CD4-positive, alpha-beta memory T cell (primary cell): ENCODE data around the gene MLH3. TPM values are rescaled to one million over a fixed set of nuclear protein-coding genes. Genes with fewer than 3 reads are reported as not detected.

Source experiments
- CTCF ChIA-PET: fragments of 350-600 bp; sonication (Branson Sonifier 250); formaldehyde crosslinking; loops from one replicate; lab custom pipeline; 2021; ENCODE audit warnings: inconsistent platforms; ENCODE audit not compliant: partially characterized antibody; lab: Charles Lee
- POLR2A ChIA-PET: fragments of 350-600 bp; sonication (Branson Sonifier 250); formaldehyde crosslinking; loops from one replicate; lab custom pipeline; 2021; ENCODE audit not compliant: partially characterized antibody; lab: Charles Lee
- DNase-seq, 5 donors: peaks; one replicate each; pipeline versions ENCODE4 v3.0.0 to v3.0.0-alpha.2; 2020 to 2022; ENCODE audit warnings: mixed read lengths in 1 of 5
- H3K27ac ChIP-seq: one replicate; pipeline ENCODE4 v1.7.0; 2013; ENCODE audit warnings: low read depth, low read length
- H3K27me3 ChIP-seq: 2 replicates; pipeline ENCODE4 v1.7.0; 2013; ENCODE audit warnings: mild to moderate bottlenecking, low read length, moderate library complexity; ENCODE audit not compliant: insufficient read depth
- H3K36me3 ChIP-seq: 2 replicates; pipeline ENCODE4 v1.7.0; 2013; ENCODE audit warnings: mild to moderate bottlenecking, low read length, moderate library complexity; ENCODE audit not compliant: insufficient read depth
- H3K4me1 ChIP-seq: 2 replicates; pipeline ENCODE4 v1.7.0; 2013; ENCODE audit warnings: mild to moderate bottlenecking, low read length, moderate library complexity; ENCODE audit not compliant: insufficient read depth
- H3K4me3 ChIP-seq, 2 donors: one replicate each; pipeline ENCODE4 v1.7.0; 2013; ENCODE audit warnings: low read length in 2 of 2, mild to moderate bottlenecking in 1 of 2
- H3K9me3 ChIP-seq, 2 donors: one replicate each; pipeline ENCODE4 v1.7.0; 2013; ENCODE audit warnings: low read length in 2 of 2, control low read depth in 1 of 2; ENCODE audit not compliant: control insufficient read depth in 1 of 2
- H3K27ac Mint-ChIP-seq, 7 donors: one replicate each; pipeline ENCODE4 v1.8.0; 2020 to 2021; ENCODE audit warnings: mixed read lengths in 7 of 7, mild to moderate bottlenecking in 6 of 7, inconsistent platforms in 3 of 7, moderate library complexity in 3 of 7
- H3K27me3 Mint-ChIP-seq, 2 donors: one replicate each; pipeline ENCODE4 v1.8.0; 2020 to 2021; ENCODE audit warnings: mixed read lengths in 2 of 2
- H3K36me3 Mint-ChIP-seq, 2 donors: one replicate each; pipeline ENCODE4 v1.8.0; 2020 to 2021; ENCODE audit warnings: mixed read lengths in 2 of 2, inconsistent platforms in 1 of 2, mild to moderate bottlenecking in 1 of 2
- H3K4me1 Mint-ChIP-seq, 4 donors: one replicate each; pipeline ENCODE4 v1.8.0; 2020 to 2021; ENCODE audit warnings: mixed read lengths in 4 of 4, mild to moderate bottlenecking in 1 of 4
- H3K4me3 Mint-ChIP-seq, 8 donors: one replicate each; pipeline ENCODE4 v1.8.0; 2020 to 2021; ENCODE audit warnings: mixed read lengths in 8 of 8, mild to moderate bottlenecking in 7 of 8, moderate library complexity in 6 of 8, inconsistent platforms in 3 of 8
- H3K9me3 Mint-ChIP-seq, 8 donors: one replicate each; pipeline ENCODE4 v1.8.0; 2020 to 2021; ENCODE audit warnings: mixed read lengths in 8 of 8, mild to moderate bottlenecking in 5 of 8, inconsistent platforms in 3 of 8, moderate library complexity in 1 of 8
- intact Hi-C: fragments of 100-400 bp; cut with micrococcal nuclease; formaldehyde crosslinking; loops from one replicate; pipeline ENCODE4 v1.15.1; 2023
- polyA plus RNA-seq, 2 donors: library from polyadenylated mRNA; unstranded; fragments of 300-500 nt; fragmentation: Illumina TruSeq; gene quantifications; one replicate each; pipeline ENCODE4 v1.2.3, GENCODE V29; 2021
- total RNA-seq, 2 experiments: library from RNA; stranded (reverse); gene quantifications; one replicate each; pipeline ENCODE4 v1.2.3, GENCODE V29; 2021

MLH3 gene
- total and polyA plus RNA-seq, 4 experiments from 2014 or later = 3.9 to 26.8 (median 18.8) TPM

GRCh38 chr14:74968811-74969210 is 82.5 kb downstream of the MLH3 start:
- intact Hi-C loops = no loop called here
- Mint-ChIP-seq H3K4me1 (peaks cover 0 to 3% (median under 1%) of the 10 kb centered on the region in 4 donors), H3K36me3 (no peaks in the 10 kb centered on the region), H3K27me3 (peaks cover 0 to 6% of the 10 kb centered on the region in 2 donors), H3K27ac (no peak overlapping the region), H3K4me3 (no peak overlapping the region), H3K9me3 (no peaks in the 10 kb centered on the region)
- Histone ChIP-seq H3K9me3 (no peaks in the 10 kb centered on the region), H3K36me3 (no peaks in the 10 kb centered on the region), H3K4me1 (no peaks in the 10 kb centered on the region), H3K27ac (no peak overlapping the region), H3K4me3 (no peak overlapping the region), H3K27me3 (no peaks in the 10 kb centered on the region)
- ChIA-PET POLR2A (no interaction called here), CTCF (interaction anchor here (1.0 to 1.2 kb wide), 2 partner anchors 120 to 122 kb away, joined by 3 to 4 read pairs; no protein-coding TSS in a partner anchor)
- DNase-seq = no peak

DNA sequence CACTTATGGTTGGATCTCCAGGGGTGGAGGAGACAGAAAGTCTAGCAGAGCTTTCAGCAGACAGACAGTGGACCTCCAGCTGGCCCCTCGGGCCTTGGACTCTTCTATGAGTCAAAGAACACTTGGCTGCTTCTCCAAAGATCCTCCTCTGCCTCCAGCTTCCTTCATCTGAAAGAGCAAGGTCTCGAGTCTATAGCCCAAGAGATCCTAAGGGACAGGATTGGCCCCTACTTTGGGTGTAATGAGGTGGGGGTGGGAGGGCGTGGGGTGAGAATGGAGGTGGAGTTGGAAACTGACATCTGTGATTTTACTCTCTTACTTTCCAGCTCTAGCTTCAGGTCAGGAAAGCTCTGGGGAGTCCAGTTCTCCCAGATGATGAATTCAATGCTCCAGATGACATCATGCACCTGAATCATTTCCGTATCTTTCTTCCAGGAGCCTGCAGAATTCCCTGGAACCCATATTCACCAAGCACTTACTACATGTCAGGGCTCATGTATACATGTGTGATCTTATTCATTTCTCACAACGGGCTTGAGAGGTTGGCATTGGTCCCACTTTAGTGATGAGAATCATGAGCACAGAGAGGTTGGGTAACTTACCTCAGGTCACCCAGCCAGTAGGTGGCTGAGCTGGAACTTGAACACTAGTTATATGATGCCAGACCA is 85.6 kb downstream of the MLH3 start:
- Histone ChIP-seq H3K4me1 (no peaks in the 10 kb centered on the region), H3K27ac (no peak overlapping the region), H3K4me3 (no peak overlapping the region), H3K27me3 (no peaks in the 10 kb centered on the region), H3K9me3 (no peaks in the 10 kb centered on the region), H3K36me3 (no peaks in the 10 kb centered on the region)
- Mint-ChIP-seq H3K4me1 (no peaks in the 10 kb centered on the region), H3K9me3 (no peaks in the 10 kb centered on the region), H3K27me3 (peaks cover 0 to 7% of the 10 kb centered on the region in 2 donors), H3K27ac (peak overlapping the region in 1 of 7 donors; percentile 69), H3K36me3 (no peaks in the 10 kb centered on the region), H3K4me3 (peak overlapping the region in 1 of 8 donors; percentile 26)
- CTCF ChIA-PET = no interaction called here
- intact Hi-C loops = no loop called here
- DNase-seq = no peak
- POLR2A ChIA-PET = no interaction called here

DNA sequence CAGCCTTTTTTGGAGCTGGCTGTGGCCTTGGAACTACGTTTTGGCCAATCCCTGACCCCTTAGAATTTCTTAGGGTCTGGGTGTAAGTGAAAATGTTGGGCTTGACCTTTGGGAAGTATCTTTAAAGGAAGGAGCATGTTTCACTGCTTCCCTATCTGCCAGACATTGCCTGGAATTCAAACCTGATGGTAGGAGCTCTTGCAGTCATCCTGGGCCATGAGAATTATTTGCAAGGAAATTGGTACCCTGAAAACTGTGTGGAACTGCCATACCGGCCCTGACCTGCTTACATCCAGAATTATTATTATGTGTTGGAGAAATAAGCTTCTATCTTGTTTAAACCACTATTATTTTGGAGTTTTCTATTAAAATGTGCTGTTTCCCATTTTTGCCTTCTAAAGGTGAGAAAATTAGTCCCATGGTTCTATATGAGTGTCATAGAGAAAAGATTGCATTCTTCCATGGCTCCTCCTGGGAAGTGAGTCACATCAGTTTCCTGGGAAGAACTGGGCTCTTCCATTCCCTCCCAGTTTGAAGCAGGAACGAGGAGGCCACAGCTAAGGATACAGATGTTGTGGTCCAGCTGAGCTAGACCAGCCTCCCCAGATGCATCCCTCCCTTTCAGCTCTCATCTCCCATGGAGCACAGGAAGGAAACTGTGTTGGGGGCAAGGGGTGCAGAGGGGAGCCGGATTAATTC is 86.3 kb downstream of the MLH3 start:
- H3K27me3 Mint-ChIP-seq = peaks cover 0 to 7% of the 10 kb centered on the region in 2 donors
- no peaks in the 10 kb centered on the region for H3K36me3 ChIP-seq
- H3K4me3 Mint-ChIP-seq = no peak overlapping the region
- H3K36me3 Mint-ChIP-seq = no peaks in the 10 kb centered on the region
- no peaks in the 10 kb centered on the region for H3K4me1 Mint-ChIP-seq
- no peak overlapping the region for H3K27ac Mint-ChIP-seq
- POLR2A ChIA-PET = interaction anchor here (1.1 kb wide), 1 partner anchor 59 kb away, joined by 3 read pairs; no protein-coding TSS in a partner anchor
- H3K9me3 ChIP-seq = no peaks in the 10 kb centered on the region
- CTCF ChIA-PET = no interaction called here
- no peak overlapping the region for H3K4me3 ChIP-seq
- no peaks in the 10 kb centered on the region for H3K27me3 ChIP-seq
- no peaks in the 10 kb centered on the region for H3K9me3 Mint-ChIP-seq
- no peak overlapping the region for H3K27ac ChIP-seq
- no peaks in the 10 kb centered on the region for H3K4me1 ChIP-seq
- intact Hi-C loops = no loop called here
- no peak for DNase-seq

Other genes with a start within 250 kb of the MLH3 start
- gene PROX2, start 175.3 kb downstream of the MLH3 start, total RNA-seq = not detected
- gene PROX2, start 175.3 kb downstream of the MLH3 start, polyA plus RNA-seq = under 1 TPM in 1 of 2 donors, not detected in 1; 0.05 TPM
- gene DLST, start 169.6 kb downstream of the MLH3 start, total RNA-seq = 100 to 1,000 TPM; 101 to 104 TPM
- gene DLST, start 169.6 kb downstream of the MLH3 start, polyA plus RNA-seq = 10 to 100 TPM in 1 of 2 donors, 1 to 10 TPM in 1; 4.8 to 10.8 TPM
- 1 to 10 TPM; 2.5 to 2.9 TPM for gene RPS6KL1, start 128.2 kb downstream of the MLH3 start, total RNA-seq
- under 1 TPM; 0.45 to 0.87 TPM for gene RPS6KL1, start 128.2 kb downstream of the MLH3 start, polyA plus RNA-seq
- not detected for gene PGF, start 95.9 kb downstream of the MLH3 start, total RNA-seq
- under 1 TPM; 0.11 to 0.13 TPM for gene PGF, start 95.9 kb downstream of the MLH3 start, polyA plus RNA-seq
- gene EIF2B2, start 48.5 kb downstream of the MLH3 start, total RNA-seq = 10 to 100 TPM; 31.3 to 31.7 TPM
- 10 to 100 TPM; 32.6 to 38.8 TPM for gene EIF2B2, start 48.5 kb downstream of the MLH3 start, polyA plus RNA-seq
- gene ACYP1, start 12.6 kb upstream of the MLH3 start, total RNA-seq = 10 to 100 TPM; 38.5 to 46.6 TPM
- 10 to 100 TPM; 16.0 to 20.7 TPM for gene ACYP1, start 12.6 kb upstream of the MLH3 start, polyA plus RNA-seq
- gene ZC2HC1C, start 18.2 kb upstream of the MLH3 start, total RNA-seq = under 1 TPM; 0.76 to 0.97 TPM
- gene ZC2HC1C, start 18.2 kb upstream of the MLH3 start, polyA plus RNA-seq = 1 to 10 TPM; 1.5 to 3.6 TPM
- gene NEK9, start 75.6 kb upstream of the MLH3 start, total RNA-seq = 100 to 1,000 TPM; 129 to 133 TPM
- 10 to 100 TPM in 1 of 2 donors, 1 to 10 TPM in 1; 9.8 to 20.2 TPM for gene NEK9, start 75.6 kb upstream of the MLH3 start, polyA plus RNA-seq
- gene TMED10, start 125.1 kb upstream of the MLH3 start, total RNA-seq = 100 to 1,000 TPM; 202 to 217 TPM
- 100 to 1,000 TPM; 338 to 425 TPM for gene TMED10, start 125.1 kb upstream of the MLH3 start, polyA plus RNA-seq
- gene FOS, start 227.4 kb upstream of the MLH3 start, total RNA-seq = 1 to 10 TPM; 4.1 to 4.3 TPM
- gene FOS, start 227.4 kb upstream of the MLH3 start, polyA plus RNA-seq = 100 to 1,000 TPM; 162 to 519 TPM